PC-9 (cell line): ENCODE results near the gene UGT2A3. TPM values are rescaled to one million over a fixed set of nuclear protein-coding genes. Genes with fewer than 3 reads are reported as not detected.

Source experiments
- BruUV-seq: library from RNA; stranded (reverse); fragments of 400-500 nt; replicated peaks from 2 replicates; lab custom pipeline; 2021; lab: Mats Ljungman, UMichigan
- CTCF ChIA-PET: fragments of 300-600 bp; sonication (Branson Sonifier 250); formaldehyde crosslinking; loops from one replicate; lab custom pipeline; 2022; ENCODE audit warnings: antibody characterized with exemption; lab: Charles Lee
- POLR2A ChIA-PET: fragments of 300-600 bp; sonication (Branson Sonifier 250); formaldehyde crosslinking; loops from one replicate; lab custom pipeline; 2022; ENCODE audit warnings: antibody characterized with exemption; ENCODE audit not compliant: unreplicated experiment; lab: Charles Lee
- DNase-seq, 2 experiments: peaks; one replicate each; pipeline versions ENCODE4 v3.0.0 to v3.0.0-alpha.2; 2015 to 2022; ENCODE audit warnings: mixed read lengths in 1 of 2
- H2AFZ ChIP-seq: fragments of 200-600 bp; sonication (generic); 2 replicates; pipeline ENCODE4 v1.8.1; 2017; ENCODE audit warnings: antibody characterized with exemption
- H3F3A ChIP-seq: fragments of 200-600 bp; sonication (generic); 2 replicates; pipeline ENCODE4 v1.8.1; 2017; ENCODE audit warnings: antibody characterized with exemption, mild to moderate bottlenecking, low read depth; ENCODE audit not compliant: insufficient read depth
- H3K27ac ChIP-seq: fragments of 200-600 bp; sonication (generic); 2 replicates; pipeline ENCODE4 v1.6.1; 2016; ENCODE audit warnings: mixed run types
- H3K27me3 ChIP-seq: fragments of 200-600 bp; sonication (generic); 2 replicates; pipeline ENCODE4 v1.6.1; 2016; ENCODE audit warnings: low read depth, mixed run types; ENCODE audit not compliant: insufficient read depth
- H3K36me3 ChIP-seq: fragments of 200-600 bp; sonication (generic); 2 replicates; pipeline ENCODE4 v1.6.1; 2016; ENCODE audit warnings: low read depth, mixed run types
- H3K4me1 ChIP-seq: fragments of 200-600 bp; sonication (generic); replicated peaks from 2 replicates; pipeline ENCODE4 v1.6.1; 2016; ENCODE audit warnings: mixed run types; ENCODE audit not compliant: insufficient read depth
- H3K4me2 ChIP-seq: fragments of 200-600 bp; sonication (generic); 2 replicates; pipeline ENCODE4 v1.6.1; 2017; ENCODE audit warnings: mixed run types
- H3K4me3 ChIP-seq: fragments of 200-600 bp; sonication (generic); 2 replicates; pipeline ENCODE4 v1.6.1; 2016; ENCODE audit warnings: mixed run types
- H3K79me2 ChIP-seq: fragments of 200-600 bp; sonication (generic); 2 replicates; pipeline ENCODE4 v1.6.1; 2017; ENCODE audit warnings: low read depth, mixed run types
- H3K9me2 ChIP-seq: fragments of 200-600 bp; sonication (generic); 2 replicates; pipeline ENCODE4 v1.8.1; 2017; ENCODE audit warnings: mild to moderate bottlenecking; ENCODE audit not compliant: insufficient read depth
- H3K9me3 ChIP-seq: fragments of 200-600 bp; sonication (generic); 2 replicates; pipeline ENCODE4 v1.8.1; 2016; ENCODE audit warnings: low read depth; ENCODE audit not compliant: insufficient read depth
- H4K20me1 ChIP-seq: fragments of 200-600 bp; sonication (generic); 2 replicates; pipeline ENCODE4 v1.8.1; 2017; ENCODE audit not compliant: insufficient read depth
- EZH2 ChIP-seq: fragments of 200-600 bp; sonication (generic); IDR thresholded peaks from 2 replicates; pipeline ENCODE4 v1.8.0; 2017; ENCODE audit warnings: antibody characterized with exemption, low read depth
- intact Hi-C: fragments of 100-400 bp; cut with micrococcal nuclease; formaldehyde crosslinking; loops from one replicate; pipeline ENCODE4 v1.10.0; 2022; ENCODE audit not compliant: unreplicated experiment
- total RNA-seq: library from RNA; stranded (reverse); gene quantifications from 2 replicates; pipeline ENCODE4 v1.2.3, GENCODE V29; 2021
- TF ChIP-seq, protein P1 (sequence below): fragments of 200-600 bp; sonication (generic); conservative IDR thresholded peaks from 2 replicates; pipeline ENCODE4 v1.6.1; 2017; ENCODE audit warnings: mixed run types, antibody characterized with exemption, mild to moderate bottlenecking, moderate library complexity

UGT2A3 gene
- total RNA-seq, 1 experiment from 2014 or later = not detected

DNA sequence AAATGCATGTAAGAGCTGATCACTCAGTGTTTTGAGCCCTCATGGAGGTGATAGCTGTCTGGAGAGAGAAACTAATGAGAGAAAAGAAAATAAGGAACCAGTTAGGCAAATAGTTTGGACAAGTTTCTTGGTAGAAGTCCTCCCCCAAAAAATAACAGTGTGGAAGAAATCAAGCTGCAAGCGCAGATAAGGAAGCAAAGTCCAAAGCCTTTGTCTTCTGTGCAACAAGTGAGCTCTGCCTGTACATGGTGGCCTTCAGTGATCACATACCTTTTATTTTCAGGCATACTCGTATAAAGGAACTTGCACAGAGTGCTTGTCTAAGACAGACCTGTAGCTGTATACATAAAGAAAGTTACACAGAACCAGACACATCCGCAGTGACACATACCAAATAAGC is 2.5 kb upstream of the UGT2A3 start:
- BruUV-seq = no TSS peak
- Histone ChIP-seq H3K4me2 (no peak overlapping the region), H3K4me3 (no peak overlapping the region), H3F3A (no peaks in the 10 kb centered on the region), H3K36me3 (no peaks in the 10 kb centered on the region), H3K79me2 (no peaks in the 10 kb centered on the region), H4K20me1 (no peaks in the 10 kb centered on the region), H3K9me3 (no peaks in the 10 kb centered on the region), H2AFZ (no peak overlapping the region), H3K9me2 (no peaks in the 10 kb centered on the region), H3K4me1 (no peaks in the 10 kb centered on the region), H3K27me3 (no peaks in the 10 kb centered on the region), H3K27ac (no peak overlapping the region)
- DNase-seq = no peak
- ChIA-PET CTCF (no interaction called here), POLR2A (no interaction called here)
- intact Hi-C loops = no loop called here
- TF ChIP-seq EZH2 = no peak
- TF ChIP-seq, protein P1, sequence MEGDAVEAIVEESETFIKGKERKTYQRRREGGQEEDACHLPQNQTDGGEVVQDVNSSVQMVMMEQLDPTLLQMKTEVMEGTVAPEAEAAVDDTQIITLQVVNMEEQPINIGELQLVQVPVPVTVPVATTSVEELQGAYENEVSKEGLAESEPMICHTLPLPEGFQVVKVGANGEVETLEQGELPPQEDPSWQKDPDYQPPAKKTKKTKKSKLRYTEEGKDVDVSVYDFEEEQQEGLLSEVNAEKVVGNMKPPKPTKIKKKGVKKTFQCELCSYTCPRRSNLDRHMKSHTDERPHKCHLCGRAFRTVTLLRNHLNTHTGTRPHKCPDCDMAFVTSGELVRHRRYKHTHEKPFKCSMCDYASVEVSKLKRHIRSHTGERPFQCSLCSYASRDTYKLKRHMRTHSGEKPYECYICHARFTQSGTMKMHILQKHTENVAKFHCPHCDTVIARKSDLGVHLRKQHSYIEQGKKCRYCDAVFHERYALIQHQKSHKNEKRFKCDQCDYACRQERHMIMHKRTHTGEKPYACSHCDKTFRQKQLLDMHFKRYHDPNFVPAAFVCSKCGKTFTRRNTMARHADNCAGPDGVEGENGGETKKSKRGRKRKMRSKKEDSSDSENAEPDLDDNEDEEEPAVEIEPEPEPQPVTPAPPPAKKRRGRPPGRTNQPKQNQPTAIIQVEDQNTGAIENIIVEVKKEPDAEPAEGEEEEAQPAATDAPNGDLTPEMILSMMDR = no peak

DNA sequence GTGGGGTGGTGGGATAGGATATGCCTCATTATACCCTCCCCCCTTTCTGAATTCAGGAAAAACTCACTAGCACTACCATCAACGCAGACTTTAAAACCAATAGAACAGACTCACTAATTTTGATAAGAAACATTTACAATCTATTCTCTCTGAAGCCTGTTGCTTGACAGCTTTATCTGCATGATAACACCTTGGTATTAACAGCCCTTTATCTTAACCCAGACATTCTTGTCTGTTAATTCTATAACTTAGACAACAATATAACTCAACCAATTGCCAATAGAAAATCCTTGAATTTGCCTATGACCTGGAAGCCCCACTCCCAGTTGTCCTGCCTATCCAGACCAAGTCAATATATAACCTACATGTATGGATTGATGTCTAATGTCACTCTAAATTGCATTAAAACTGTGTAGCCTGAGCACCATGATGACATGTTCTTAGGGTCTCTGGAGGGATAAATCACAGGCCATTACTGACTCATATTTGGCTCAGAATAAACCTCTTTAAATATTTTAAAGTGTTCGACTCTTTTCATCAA is 1.5 kb upstream of the UGT2A3 start:
- intact Hi-C loops = no loop called here
- no peak overlapping the region for H3K4me2 ChIP-seq
- H3K4me1 ChIP-seq = no peaks in the 10 kb centered on the region
- no TSS peak for BruUV-seq
- H3K4me3 ChIP-seq = no peak overlapping the region
- no peaks in the 10 kb centered on the region for H3K27me3 ChIP-seq
- no peaks in the 10 kb centered on the region for H3K9me2 ChIP-seq
- no peaks in the 10 kb centered on the region for H3F3A ChIP-seq
- DNase-seq = no peak
- no peak overlapping the region for H3K27ac ChIP-seq
- H2AFZ ChIP-seq = no peak overlapping the region
- no peaks in the 10 kb centered on the region for H3K9me3 ChIP-seq
- no peak for TF ChIP-seq EZH2
- TF ChIP-seq, protein P1 = no peak
- CTCF ChIA-PET = no interaction called here
- no peaks in the 10 kb centered on the region for H3K79me2 ChIP-seq
- H3K36me3 ChIP-seq = no peaks in the 10 kb centered on the region
- H4K20me1 ChIP-seq = no peaks in the 10 kb centered on the region
- POLR2A ChIA-PET = no interaction called here

DNA sequence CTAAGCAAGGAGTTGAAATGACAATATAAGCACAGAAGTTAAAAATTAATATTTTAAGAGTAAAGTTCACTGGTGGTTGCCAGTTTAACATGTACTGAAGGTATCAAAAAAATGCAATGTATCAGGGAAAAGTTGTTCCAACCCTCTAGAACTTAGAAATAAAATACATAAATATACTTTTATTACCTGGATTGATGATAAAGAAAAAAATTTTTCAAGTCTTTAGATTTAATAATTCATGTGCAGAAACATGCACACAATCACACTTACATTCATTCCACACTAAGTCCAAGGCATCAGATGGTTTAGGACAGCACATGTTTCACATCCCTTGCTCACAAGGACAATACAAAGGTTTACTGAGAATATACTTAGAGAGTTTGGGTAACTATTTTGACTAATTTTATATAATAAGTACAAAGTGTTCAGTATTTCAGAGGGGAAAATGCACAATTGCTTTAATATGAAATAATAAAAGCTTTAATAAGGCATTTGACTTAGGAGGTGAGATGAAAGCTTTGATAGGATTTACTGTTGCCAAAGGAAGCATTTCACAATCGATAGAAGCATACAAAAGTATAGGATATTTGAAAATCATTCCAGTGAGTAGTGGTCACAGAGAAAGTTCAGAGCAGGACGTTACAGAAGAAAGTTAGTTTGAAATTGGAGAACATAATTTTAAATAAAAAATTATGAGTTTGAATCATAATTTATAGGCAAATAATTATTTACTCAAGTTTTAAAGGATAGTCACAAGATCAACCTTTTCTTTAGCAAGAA is 392 bp upstream of the UGT2A3 start:
- POLR2A ChIA-PET = no interaction called here
- Histone ChIP-seq H3K27me3 (no peaks in the 10 kb centered on the region), H3K4me2 (no peak overlapping the region), H3K79me2 (no peaks in the 10 kb centered on the region), H3K9me3 (no peaks in the 10 kb centered on the region), H3K36me3 (no peaks in the 10 kb centered on the region), H2AFZ (no peak overlapping the region), H3K9me2 (no peaks in the 10 kb centered on the region), H3F3A (no peaks in the 10 kb centered on the region), H4K20me1 (no peaks in the 10 kb centered on the region), H3K4me1 (no peaks in the 10 kb centered on the region), H3K27ac (no peak overlapping the region), H3K4me3 (no peak overlapping the region)
- no peak for DNase-seq
- BruUV-seq = no TSS peak
- CTCF ChIA-PET = no interaction called here
- intact Hi-C loops = no loop called here
- TF ChIP-seq, protein P1 = no peak
- no peak for TF ChIP-seq EZH2
